Activated naive CD4-positive, alpha-beta T cell treated with anti-CD3 and anti-CD28 coated beads, Interleukin-2, amount 50 U/mL, for 16 hours (primary cell): ENCODE results near the gene SIX5.
"Not testable (repeated sequence)": the region's sequence is repeated elsewhere in the genome, so short reads cannot be mapped to it uniquely, and the experiment has no call there.

Source experiments
- DNase-seq: peaks from one replicate; pipeline ENCODE4 v3.0.0-alpha.2; 2020

Gene SIX5

DNA sequence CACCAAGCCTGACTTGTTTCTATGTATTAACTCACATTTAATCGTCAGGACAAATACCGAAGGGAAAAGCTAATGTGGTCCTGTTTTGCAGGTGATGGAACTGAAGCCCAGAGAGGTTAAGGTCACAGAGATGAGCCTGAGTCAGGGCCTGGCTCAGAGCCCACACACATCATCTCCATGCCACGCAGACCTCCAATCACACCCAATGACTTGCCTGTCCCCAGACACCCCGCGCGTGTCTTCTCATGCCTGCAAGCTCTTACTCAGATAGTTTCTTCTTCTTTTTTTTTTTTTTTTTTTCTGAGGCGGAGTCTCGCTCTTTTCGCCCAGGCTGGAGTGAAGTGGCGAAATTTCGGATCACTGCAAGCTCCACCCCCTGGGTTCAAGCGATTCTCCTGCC is 16.4 kb downstream of the SIX5 start:
- no peak for DNase-seq

DNA sequence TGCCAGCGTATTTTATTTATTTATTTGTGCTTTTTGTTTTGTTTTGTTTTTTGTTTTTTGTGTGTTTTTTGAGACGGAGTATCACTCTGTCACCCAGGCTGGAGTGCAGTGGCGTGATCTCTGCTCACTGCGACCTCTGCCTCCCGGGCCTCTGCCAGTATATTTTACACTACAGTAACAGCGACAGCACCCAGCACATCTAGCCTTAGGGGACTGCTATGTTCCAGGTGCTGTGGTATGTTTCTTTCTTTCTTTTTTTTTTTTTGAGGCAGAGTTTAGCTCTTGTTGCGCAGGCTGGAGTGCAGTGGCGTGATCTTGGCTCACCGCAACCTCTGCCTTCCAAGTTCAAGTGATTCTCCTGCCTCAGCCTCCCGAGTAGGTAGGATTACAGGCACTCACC is 17.6 kb downstream of the SIX5 start:
- not testable (repeated sequence) for DNase-seq

DNA sequence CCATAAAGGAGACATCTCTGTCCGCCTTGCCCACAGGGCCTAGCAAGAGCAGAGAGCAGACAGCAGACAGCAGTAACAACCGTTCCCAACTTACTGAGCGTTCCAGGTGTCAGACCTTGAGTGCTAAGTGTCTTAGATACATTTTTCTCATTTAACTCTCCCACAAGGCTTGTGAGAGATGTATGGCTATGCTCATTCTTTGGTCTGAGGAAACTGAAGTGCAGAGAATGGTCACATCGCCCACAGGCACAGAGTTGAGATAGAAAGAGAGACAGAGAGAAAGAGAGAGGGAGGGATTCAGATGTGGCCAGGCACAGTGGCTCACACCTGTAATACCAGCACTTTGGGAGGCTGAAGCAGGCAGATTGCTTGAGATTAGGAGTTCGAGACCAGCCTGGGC is 21.5 kb downstream of the SIX5 start:
- no peak for DNase-seq

DNA sequence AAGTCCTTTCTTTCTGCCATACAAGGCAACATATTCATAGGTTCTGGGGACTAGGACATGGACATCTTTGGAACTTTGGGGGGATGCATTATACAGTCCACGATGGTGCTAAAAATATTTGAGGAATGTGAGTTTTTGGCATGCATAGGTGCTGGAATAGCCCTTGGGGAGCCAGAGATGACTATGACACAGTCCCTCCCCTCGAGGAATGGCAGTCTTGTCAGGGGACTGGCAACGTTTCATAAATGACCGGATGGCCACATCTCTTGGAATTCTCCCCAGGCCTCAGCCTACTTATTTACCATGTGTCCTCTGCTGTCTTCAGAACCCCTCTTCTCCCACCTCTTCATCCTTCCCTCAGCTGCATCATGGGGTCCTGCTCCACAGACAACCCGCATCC is 22.2 kb downstream of the SIX5 start:
- no peak for DNase-seq

DNA sequence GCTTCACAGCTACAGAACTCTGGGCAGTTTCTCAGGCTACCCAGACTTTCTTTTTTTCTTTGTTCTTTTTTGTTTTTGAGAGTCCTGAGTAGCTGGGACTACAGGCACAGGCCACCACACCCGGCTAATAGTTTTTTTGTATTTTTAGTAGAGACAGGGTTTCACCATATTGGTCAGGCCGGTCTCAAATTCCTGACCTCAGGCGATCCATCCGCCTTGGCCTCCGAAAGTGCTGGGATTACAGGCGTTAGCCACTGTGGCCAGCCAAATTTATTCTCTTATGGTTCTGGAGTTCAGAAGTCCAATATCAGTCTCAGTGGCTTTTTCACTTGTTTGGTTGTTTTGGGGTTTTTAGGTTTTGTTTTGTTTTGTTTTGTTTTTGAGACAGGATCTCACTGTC is 23.4 kb downstream of the SIX5 start:
- no peak for DNase-seq

DNA sequence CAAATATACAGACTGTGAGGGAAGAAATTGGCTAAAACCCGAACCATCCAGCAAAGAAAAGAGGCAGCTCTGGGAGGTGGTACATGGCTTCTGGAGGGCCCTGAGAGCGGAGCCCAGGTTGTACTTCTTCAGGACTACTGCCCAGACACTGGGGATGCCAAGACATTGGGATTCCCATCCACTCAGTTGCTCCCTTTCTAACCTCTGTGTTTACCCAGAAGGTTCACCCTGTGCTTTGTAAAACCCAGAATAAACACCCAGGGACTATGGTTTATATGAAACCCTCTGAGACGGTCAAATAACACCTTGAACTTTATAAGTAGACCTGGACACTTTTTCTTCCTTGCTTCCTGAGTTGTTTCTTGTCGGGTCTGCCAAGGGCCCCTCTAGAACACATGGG is 26.1 kb downstream of the SIX5 start:
- no peak for DNase-seq

DNA sequence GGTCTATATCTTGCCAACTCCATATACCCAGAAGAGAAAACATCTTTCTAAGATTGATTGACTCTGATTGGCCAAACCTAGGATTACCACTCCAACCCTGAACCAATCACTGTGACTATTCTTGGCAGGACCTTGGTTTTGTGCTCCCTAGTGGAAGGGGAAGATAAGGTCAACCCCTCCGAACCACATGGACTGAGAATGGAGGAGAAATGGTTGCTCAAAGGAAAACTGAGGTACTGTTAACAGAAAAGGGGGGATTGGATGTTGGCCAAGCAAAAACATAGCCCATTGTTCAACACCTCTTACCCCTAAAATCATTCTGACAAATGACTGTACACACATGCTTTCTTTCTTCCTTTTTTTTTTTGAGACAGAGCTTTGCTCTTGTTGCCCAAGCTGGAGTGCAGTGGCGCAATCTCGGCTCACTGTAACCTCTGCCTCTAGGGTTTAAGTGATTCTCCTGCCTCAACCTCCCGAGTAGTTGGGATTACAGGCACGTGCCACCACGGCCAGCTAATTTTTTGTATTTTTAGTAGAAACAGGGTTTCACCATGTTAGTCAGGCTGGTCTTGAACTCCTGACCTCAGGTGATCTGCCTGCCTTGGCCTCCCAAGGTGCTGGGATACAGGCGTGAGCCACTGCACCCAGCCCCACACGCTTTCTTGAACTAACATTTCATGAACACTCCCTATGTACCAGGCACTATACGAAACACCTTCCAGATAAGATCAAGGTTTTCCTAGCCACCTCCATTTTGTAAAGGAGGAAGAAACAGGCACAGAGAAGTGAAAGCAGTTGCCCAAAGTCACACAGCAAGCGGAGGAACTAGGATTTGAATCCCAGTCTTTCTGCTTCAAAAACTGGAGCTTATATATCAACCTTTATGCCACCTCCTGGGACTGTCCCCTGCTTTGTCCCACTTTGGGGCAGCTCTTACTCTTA is 29.3 kb downstream of the SIX5 start:
- no peak for DNase-seq

DNA sequence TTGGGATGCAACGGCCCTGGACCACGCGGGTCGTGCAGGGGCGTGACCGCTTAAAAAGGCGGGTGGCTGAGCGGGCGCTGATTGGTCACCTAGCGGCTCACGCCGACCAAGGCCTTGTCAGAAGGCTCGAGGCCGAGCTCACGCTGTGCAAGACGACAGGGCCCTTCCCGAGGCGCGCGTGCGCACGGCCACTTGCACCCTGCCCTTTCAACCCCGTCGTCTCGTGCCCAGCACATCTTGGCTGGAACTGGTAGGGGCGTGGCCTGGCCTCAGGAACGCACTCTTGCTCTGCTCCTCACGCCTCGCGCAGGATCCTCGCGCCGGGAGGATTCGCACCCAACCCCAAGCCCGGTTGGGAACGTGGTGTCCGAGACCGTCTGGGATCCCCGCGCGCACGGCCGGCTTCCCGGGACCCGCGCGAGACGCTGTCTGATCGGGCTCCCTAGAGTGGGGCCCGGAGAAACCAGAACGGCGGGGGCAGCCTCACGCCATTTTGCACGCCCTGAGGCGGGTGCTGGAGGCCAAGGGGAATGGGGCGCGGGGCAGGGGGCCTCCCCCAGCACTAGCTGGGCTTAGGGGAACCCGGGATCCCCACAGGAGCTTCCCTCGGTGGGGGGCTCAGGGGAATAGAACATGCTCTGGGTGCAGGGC is 35.8 kb downstream of the SIX5 start, which contains the start of gene MEIOSIN:
TSS of gene MEIOSIN (plus strand) at position 280 of the 651 bp plus-strand sequence. CDS start 1,938 bp downstream, outside the sequence.
- DNase-seq = no peak

DNA sequence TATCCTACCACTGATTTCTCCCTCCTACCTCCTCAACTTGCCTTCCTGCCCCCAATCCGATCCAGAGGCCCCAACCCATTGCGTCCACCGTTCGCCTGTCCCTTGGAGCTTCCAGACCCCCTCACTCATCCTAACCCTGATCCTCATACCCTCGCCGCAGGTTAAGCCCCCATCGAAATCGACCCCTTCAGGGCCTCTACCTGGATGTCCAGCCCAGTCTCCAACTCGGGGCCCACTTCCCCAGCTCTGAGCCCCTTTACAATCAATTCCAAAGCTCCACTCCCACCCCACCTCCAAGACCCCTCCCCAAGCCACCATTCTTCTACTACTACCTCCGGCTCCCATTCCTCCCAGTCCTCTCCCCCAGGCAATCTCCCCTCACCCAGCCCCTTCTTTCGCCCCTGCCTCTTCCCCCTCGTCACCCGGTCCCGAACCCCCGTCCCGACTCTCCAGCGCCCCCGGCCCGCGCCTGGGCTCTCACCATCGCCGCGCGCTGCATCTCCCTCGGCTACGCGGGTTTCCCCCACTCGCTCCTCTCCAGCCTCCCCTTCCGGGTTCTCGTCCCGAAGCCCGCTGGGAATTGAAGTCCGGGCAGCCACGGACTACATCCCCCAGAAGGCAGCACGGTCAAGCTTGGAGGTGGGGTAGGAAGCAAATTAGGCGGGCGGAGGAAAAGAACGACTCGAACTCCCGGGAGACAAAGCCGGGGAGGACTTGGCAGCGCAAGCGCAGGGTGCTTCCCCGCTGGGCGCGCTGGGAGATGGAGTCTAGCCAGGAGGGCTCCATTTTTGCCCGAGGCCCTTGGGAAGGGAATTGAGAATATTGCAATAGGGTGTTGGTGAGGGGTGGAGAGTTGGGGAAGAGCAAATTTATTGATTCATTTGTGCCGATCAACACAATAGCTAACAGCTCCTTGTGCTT is 38.4 kb downstream of the SIX5 start, which contains the start of gene FBXO46:
TSS of gene FBXO46 (minus strand) at position 529 of the 921 bp plus-strand sequence. CDS start 17,401 bp downstream, outside the sequence.
- peak; percentile 94 for DNase-seq

DNA sequence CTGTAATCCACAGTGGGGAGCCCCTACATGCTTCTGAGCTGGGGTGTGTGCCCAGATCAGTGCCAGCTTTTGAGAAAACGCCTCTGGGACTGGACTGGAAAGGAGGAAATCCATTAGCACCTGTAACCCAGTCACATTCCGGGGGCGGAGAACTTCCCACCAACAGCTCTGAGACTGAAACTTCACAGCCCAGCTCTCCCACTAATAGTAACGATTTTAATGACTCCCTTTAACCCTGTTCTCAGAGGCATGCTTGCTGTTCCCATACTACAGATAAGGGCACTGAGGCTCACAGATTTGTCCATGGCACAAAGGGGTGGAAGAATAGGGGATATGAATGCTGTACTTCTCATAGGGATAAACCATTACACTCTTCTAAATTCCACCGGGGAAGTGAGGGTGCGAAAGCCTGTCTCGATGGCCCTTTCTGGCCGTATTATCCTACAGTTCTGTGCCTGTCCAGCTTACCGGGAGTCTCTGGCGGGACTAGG is 39.2 kb downstream of the SIX5 start:
- no peak for DNase-seq

DNA sequence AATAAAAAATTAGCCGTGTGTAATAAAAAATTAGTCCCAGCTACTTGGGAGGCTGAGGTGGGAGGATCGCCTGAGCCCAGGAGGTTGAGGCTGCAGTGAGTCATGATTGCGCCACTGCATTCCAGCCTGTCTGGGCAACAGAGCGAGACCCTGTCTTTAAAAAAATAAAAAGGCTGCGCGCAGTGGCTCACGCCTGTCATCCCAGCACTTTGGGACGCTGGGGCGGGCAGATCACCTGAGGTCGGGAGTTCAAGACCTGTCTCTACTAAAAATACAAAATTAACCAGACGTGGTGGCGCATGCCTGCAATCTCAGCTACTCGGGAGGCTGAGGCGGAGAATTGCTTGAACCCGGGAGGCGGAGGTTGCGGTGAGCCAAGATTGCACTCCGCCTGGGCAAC is 40.4 kb downstream of the SIX5 start:
- not testable (repeated sequence) for DNase-seq

DNA sequence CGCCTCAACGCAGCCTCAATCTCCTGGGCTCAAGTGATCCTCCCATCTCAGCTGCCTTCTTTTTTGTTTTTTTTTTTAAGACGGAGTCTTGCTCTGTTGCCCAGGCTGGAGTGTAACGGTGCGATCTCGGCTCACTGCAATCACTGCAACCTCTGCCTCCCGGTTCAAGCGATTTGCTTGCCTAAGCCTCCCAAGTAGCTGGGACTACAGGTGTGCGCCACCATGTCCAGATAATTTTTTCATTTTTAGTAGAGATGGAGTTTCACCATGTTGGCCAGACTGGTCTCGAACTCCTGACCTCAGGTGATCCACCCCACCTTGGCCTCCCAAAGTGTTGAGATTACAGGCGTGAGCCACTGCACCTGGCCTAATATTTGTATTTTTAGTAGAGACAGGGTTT is 49.0 kb downstream of the SIX5 start:
- DNase-seq = not testable (repeated sequence)

DNA sequence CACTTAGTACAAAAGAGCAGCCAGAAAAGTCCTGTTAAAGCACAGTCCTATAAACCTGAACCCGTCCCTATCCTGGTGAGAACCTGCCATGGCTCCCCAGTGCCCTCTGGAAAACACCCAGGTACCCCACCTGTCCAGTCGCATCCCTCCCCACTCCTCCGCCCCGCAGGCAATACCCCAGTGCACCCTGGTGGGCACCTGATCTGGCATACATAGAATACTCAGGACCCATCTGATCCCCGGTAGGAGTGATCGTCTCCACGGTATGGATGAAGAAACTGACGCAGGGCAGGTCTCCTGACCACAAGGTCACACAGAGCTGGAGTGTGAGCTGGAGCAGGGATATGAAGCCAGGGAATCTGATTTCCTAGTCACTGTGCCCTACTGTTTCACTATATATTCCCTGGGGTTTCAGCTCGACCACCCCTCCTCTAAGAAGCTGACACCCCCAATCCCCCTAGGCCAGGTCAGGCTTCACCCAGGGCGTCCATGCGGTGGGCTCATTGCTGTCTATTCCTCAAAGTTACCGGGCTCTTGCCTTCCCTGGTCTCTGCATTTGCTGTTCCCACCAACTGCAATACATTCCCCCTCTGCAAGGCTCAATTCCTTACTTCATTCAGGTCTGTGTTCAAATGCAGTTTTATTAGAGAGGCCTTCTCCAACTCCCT is 50.9 kb downstream of the SIX5 start:
- no peak for DNase-seq

DNA sequence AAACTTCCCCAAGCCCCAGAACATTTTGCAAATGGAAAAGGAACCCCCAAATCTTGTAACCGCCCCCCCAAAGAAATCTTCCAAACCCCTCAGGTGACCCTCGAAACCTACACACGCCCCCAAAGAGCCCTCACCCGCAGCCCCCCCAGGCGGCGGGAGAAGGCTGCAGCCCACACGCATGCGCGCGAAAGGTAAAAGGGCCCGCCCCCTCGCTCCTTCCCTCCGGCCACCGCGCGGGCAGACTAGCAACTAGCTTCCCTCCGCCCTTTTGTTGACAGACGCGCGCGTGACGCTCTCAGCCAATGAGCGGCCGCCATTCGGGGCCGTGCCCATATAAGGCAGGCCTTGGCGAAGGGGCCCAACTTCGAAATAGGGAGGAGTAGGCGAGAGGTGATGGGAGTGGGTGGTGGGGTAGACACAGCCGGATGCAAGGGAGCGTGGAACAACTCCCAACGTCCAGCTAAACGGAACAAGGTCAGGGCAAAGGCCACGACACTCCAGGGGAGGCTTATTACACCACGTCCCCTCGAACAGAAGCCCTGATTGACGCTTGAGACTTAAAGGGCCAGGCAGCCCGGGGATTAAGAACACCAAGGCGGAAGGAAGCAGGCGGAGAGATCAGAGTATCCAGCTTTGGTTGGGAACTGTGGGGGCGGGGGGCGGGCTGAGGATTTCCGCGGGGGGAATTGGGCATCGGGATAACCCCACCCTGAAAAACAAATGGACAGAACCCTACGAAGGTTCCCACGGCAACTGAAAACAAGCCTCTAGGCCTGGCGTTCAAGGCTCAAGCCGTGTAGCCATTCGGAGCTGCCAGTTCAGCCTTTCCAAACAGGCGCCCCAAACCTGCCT is 51.7 kb downstream of the SIX5 start:
- peak; percentile 96 for DNase-seq

DNA sequence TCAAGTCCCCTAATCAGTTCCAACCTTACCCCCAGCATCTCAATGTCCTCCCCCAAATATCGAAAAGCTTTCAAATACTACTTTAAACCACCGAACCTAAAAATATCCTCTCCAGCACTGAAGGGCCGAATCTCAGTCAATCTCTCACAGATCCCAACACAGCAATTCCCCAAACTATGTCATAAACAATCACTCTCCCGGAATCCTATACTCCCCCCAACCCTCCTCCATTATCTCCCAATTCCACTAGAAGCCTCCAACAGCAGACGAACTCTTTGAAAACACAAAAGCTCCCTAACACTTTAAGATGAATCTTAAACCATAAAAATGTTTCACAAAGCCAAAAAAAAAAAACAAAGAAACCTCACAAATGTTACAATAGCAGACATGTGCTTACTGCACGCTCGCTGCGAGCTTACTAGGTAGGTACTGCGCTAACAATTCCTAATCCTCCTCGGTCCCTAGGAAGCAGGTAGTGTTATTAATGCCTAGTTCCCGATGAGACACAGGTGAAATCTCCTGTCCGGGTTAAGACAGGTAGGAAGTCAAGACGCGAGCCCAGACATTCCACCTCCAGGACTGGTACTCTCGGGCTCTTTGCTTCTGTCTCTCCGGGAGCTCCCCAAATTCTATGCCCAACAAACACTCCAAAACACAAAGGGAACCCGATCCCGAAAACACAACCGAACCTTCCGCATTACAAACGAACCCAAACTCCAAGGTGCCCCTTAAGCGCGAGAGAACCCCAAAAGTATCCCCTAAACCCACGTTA is 52.5 kb downstream of the SIX5 start:
- no peak for DNase-seq

DNA sequence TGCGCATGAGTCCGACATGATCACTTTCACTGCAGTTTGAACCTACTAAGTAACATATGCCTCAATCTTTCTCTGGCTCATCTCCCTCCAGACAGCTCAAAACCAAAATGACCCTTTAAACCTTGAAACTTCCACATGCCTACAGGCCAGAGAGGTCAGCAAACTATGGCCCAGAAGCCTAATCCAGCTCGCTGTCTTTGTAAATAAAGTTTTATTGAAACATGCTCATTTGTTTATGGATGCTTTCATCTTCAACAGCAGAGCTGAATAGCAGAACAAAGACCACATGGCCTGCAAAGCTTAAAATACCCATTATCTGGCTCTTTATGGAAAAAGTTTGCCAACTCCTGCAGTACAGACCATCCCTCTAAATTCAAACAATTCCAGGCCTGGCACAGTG is 53.9 kb downstream of the SIX5 start:
- no peak for DNase-seq
